Liver (tissue), 9 donors: ENCODE data around the gene TBC1D1. TPM values are rescaled to one million over a fixed set of nuclear protein-coding genes. Genes with fewer than 3 reads are reported as not detected.

Experiments used
- DNase-seq: peaks from one replicate; pipeline ENCODE4 v3.0.0-alpha.2; 2017; ENCODE audit warnings: low spot score
- H3K27ac ChIP-seq, 2 donors: one replicate each; pipeline ENCODE4 v1.7.0; 2013; ENCODE audit warnings: inconsistent platforms in 2 of 2, low read length in 2 of 2, control low read depth in 1 of 2, low read depth in 1 of 2, mild to moderate bottlenecking in 1 of 2
- H3K27me3 ChIP-seq, 4 donors: one replicate each; pipeline versions ENCODE4 v1.6.1 to v1.7.0; 2013; ENCODE audit warnings: low read length in 3 of 4, inconsistent platforms in 1 of 4, mild to moderate bottlenecking in 1 of 4, moderate library complexity in 1 of 4; ENCODE audit not compliant: control insufficient read depth in 4 of 4, insufficient read depth in 4 of 4
- H3K36me3 ChIP-seq, 4 donors: one replicate each; pipeline versions ENCODE4 v1.6.1 to v1.7.0; 2013; ENCODE audit warnings: low read length in 3 of 4, mild to moderate bottlenecking in 3 of 4, low read depth in 1 of 4, moderate library complexity in 1 of 4; ENCODE audit not compliant: control insufficient read depth in 4 of 4, insufficient read depth in 3 of 4
- H3K4me1 ChIP-seq, 4 donors: one replicate each; pipeline versions ENCODE4 v1.6.1 to v1.7.0; 2013; ENCODE audit warnings: low read length in 3 of 4, mild to moderate bottlenecking in 3 of 4, moderate library complexity in 1 of 4; ENCODE audit not compliant: control insufficient read depth in 4 of 4, insufficient read depth in 4 of 4
- H3K4me3 ChIP-seq, 3 donors: one replicate each; pipeline versions ENCODE4 v1.6.1 to v1.7.0; 2013; ENCODE audit warnings: low read length in 3 of 3, control low read depth in 1 of 3, low read depth in 1 of 3, mild to moderate bottlenecking in 1 of 3
- H3K9ac ChIP-seq, 2 donors: one replicate each; pipeline ENCODE4 v1.7.0; 2013; ENCODE audit warnings: low read length in 2 of 2, mild to moderate bottlenecking in 2 of 2, moderate library complexity in 2 of 2, control low read depth in 1 of 2, low read depth in 1 of 2
- H3K9me3 ChIP-seq, 4 donors: one replicate each; pipeline versions ENCODE4 v1.6.1 to v1.7.0; 2013; ENCODE audit warnings: low read length in 3 of 4; ENCODE audit not compliant: control insufficient read depth in 4 of 4
- ATF3 ChIP-seq: IDR thresholded peaks from 2 replicates; pipeline ENCODE4 v1.6.1; 2016; ENCODE audit warnings: antibody characterized with exemption
- CTCF ChIP-seq: fragments of 150-350 bp; IDR thresholded peaks from 2 replicates; pipeline ENCODE4 v1.5.1; 2017; ENCODE audit warnings: improper control_type of control experiment, low read depth, low read length; ENCODE audit not compliant: missing input control
- EGR1 ChIP-seq, 2 donors: IDR thresholded peaks; 2 replicates each; pipeline ENCODE4 v1.6.1; 2016 to 2018; ENCODE audit warnings: antibody characterized with exemption in 2 of 2, low read depth in 2 of 2
- FOXA1 ChIP-seq: IDR thresholded peaks from 2 replicates; pipeline ENCODE4 v1.6.1; 2016; ENCODE audit warnings: antibody characterized with exemption
- FOXA2 ChIP-seq: IDR thresholded peaks from 2 replicates; pipeline ENCODE4 v1.6.1; 2016; ENCODE audit warnings: antibody characterized with exemption
- GABPA ChIP-seq, 2 donors: IDR thresholded peaks in 1 of 2; conservative IDR thresholded peaks in 1 of 2; 2 replicates each; pipeline ENCODE4 v1.6.1; 2016; ENCODE audit warnings: antibody characterized with exemption in 2 of 2, mild to moderate bottlenecking in 1 of 2, moderate library complexity in 1 of 2
- HNF4A ChIP-seq, 2 donors: conservative IDR thresholded peaks; 2 replicates each; pipeline ENCODE4 v1.6.1; 2016; ENCODE audit warnings: antibody characterized with exemption in 2 of 2, mild to moderate bottlenecking in 2 of 2
- HNF4G ChIP-seq: IDR thresholded peaks from 2 replicates; pipeline ENCODE4 v1.6.1; 2016; ENCODE audit warnings: antibody characterized with exemption
- JUND ChIP-seq, 2 donors: IDR thresholded peaks; 2 replicates each; pipeline ENCODE4 v1.6.1; 2016; ENCODE audit warnings: antibody characterized with exemption in 2 of 2
- MAX ChIP-seq: IDR thresholded peaks from 2 replicates; pipeline ENCODE4 v1.6.1; 2016; ENCODE audit warnings: antibody characterized with exemption
- NR2F2 ChIP-seq: IDR thresholded peaks from 2 replicates; pipeline ENCODE4 v1.6.1; 2016; ENCODE audit warnings: antibody characterized with exemption
- RAD21 ChIP-seq, 2 donors: IDR thresholded peaks; 2 replicates each; pipeline ENCODE4 v1.6.1; 2016; ENCODE audit warnings: antibody characterized with exemption in 2 of 2, mild to moderate bottlenecking in 2 of 2
- REST ChIP-seq: IDR thresholded peaks from 2 replicates; pipeline ENCODE4 v1.6.1; 2016; ENCODE audit warnings: antibody characterized with exemption, mild to moderate bottlenecking
- RXRA ChIP-seq, 2 donors: IDR thresholded peaks; 2 replicates each; pipeline ENCODE4 v1.6.1; 2017 to 2018; ENCODE audit warnings: antibody characterized with exemption in 2 of 2, mild to moderate bottlenecking in 1 of 2
- SP1 ChIP-seq: IDR thresholded peaks from 2 replicates; pipeline ENCODE4 v1.6.1; 2018; ENCODE audit warnings: antibody characterized with exemption, mild to moderate bottlenecking
- TAF1 ChIP-seq: conservative IDR thresholded peaks from 2 replicates; pipeline ENCODE4 v1.6.1; 2016; ENCODE audit warnings: antibody characterized with exemption, mild to moderate bottlenecking
- YY1 ChIP-seq: IDR thresholded peaks from 2 replicates; pipeline ENCODE4 v1.6.1; 2016; ENCODE audit warnings: antibody characterized with exemption, mild to moderate bottlenecking
- ZBTB33 ChIP-seq: IDR thresholded peaks from 2 replicates; pipeline ENCODE4 v1.6.1; 2016; ENCODE audit warnings: antibody characterized with exemption
- WGBS: extraction: QIAGEN DNeasy Blood & Tissue Kit; methylation state at CpG from one replicate; pipeline ENCODE4 v1.1.7; 2013; 5-methylcytosine and 5-hydroxymethylcytosine counted together
- polyA plus RNA-seq, 2 donors: library from polyadenylated mRNA; stranded (reverse) in 1 of 2; unstranded in 1 of 2; fragments of 200-250 nt in 1 of 2; fragments of >200 nt in 1 of 2; fragmentation: Nextera tagmentation in 1 of 2; extraction: Ambion mirVana in 1 of 2; gene quantifications; one replicate each; pipeline versions ENCODE4 v1.2.1 to v1.2.3, GENCODE V29; 2013 to 2015
- total RNA-seq, 2 donors: library from RNA; depleted of rRNA; stranded (reverse); fragments of >200 nt; gene quantifications; one replicate each; pipeline ENCODE4 v1.2.3, GENCODE V29; 2014
- donor health status: healthy.
- donor health status: healthy.
- donor health status: healthy.
- donor health status: healthy.
- donor health status: healthy.

Gene TBC1D1
- total and polyA plus RNA-seq, 4 donors, result 15.6 to 41.4 (median 20.9) TPM

- no peak overlapping the region for H3K4me3 ChIP-seq
- H3K9me3 ChIP-seq, result no peaks in the 10 kb centered on the region
- no peak overlapping the region for H3K9ac ChIP-seq
- no peak for DNase-seq
- no peak for TF ChIP-seq YY1
- TF ChIP-seq FOXA2, result no peak
- TF ChIP-seq CTCF, result no peak
- no peak for TF ChIP-seq NR2F2
- TF ChIP-seq ZBTB33, result no peak
- TF ChIP-seq FOXA1, result no peak
- TF ChIP-seq REST, result no peak
- no peak for TF ChIP-seq RAD21 (IDR thresholded peaks at IDR 0.05)
- TF ChIP-seq SP1, result no peak
- no peak for TF ChIP-seq ATF3
- no peak for TF ChIP-seq MAX
- TF ChIP-seq RXRA (IDR thresholded peaks at IDR 0.05), result no peak
- no peak for TF ChIP-seq GABPA (IDR thresholded peaks at IDR 0.05 in 1 of 2, conservative IDR thresholded peaks at IDR 0.05 in 1 of 2)
- TF ChIP-seq TAF1, result no peak
- TF ChIP-seq HNF4A (conservative IDR thresholded peaks at IDR 0.05), result no peak
- no peak for TF ChIP-seq JUND (IDR thresholded peaks at IDR 0.05)
- TF ChIP-seq EGR1 (IDR thresholded peaks at IDR 0.05; ENCODE audit: low read depth in 2 of 2), result no peak
- TF ChIP-seq HNF4G, result no peak
- H3K36me3 ChIP-seq, result peaks cover 0 to 2% (median 0%) of the 10 kb centered on the region in 4 donors
- 96% methylated on average over 3 of the region's 3 CpGs for WGBS
- no peaks in the 10 kb centered on the region for H3K27me3 ChIP-seq
- no peak overlapping the region for H3K27ac ChIP-seq
- peaks cover 6 to 29% (median 27%) of the 10 kb centered on the region in 4 donors for H3K4me1 ChIP-seq
These were observed 13.9 kb downstream of the TBC1D1 start for GRCh38 chr4:37904824-37905223.
